Jurkat, Clone E6-1 (cell line): ENCODE results near the gene DNAJC12.
"Not testable (repeated sequence)": the region's sequence is repeated elsewhere in the genome, so short reads cannot be mapped to it uniquely, and the experiment has no call there.

Source experiments
- DNase-seq: peaks from one replicate; pipeline ENCODE4 v3.0.0-alpha.2; 2011; ENCODE audit warnings: low read depth, low spot score
- H3K4me3 ChIP-seq: 2 replicates; pipeline ENCODE4 v1.5.1; 2011; ENCODE audit warnings: mild to moderate bottlenecking, low read length, control low read depth, moderate library complexity

DNAJC12 gene

DNA sequence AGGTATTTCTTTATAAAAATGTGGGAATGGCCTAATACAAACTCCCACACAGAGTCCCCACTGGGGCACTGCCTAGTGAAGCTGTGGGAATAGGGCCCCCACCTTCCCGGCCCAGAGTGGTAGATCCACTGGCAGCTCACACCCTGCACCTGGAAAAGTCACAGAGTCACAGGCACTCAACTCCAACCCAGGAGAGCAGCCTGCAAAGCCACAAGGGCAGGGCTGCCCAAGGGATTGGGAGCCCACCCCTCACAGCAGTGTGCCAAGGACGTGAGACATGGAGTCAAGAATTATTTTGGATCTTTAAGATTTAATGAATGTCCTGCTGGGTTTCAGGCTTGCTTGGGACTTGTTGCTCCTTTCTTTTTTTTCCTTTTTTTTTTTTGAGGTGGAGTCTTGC lies 5.3 kb upstream of the DNAJC12 start:
- H3K4me3 ChIP-seq, result no peak overlapping the region
- no peak for DNase-seq

DNA sequence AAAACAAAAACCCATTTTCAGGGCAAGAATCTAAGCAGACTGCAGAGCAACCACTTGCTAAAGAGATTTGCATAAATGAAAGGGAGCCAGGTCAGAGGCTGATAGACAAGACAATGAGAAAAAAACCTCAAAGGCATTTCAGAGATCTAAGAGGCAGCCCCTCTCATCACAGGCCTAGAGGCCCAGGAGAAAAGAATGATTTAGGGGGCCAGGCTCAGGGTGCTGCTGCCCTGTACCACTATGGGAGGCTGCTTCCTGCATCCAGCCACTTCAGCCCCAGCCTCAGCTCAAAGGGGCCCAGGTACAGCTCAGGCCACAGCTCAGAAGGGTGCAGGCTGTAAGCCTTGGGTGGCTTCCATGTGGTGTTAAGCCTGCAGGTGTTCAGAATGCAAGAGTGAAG lies 3.7 kb upstream of the DNAJC12 start:
- no peak overlapping the region for H3K4me3 ChIP-seq
- no peak for DNase-seq

DNA sequence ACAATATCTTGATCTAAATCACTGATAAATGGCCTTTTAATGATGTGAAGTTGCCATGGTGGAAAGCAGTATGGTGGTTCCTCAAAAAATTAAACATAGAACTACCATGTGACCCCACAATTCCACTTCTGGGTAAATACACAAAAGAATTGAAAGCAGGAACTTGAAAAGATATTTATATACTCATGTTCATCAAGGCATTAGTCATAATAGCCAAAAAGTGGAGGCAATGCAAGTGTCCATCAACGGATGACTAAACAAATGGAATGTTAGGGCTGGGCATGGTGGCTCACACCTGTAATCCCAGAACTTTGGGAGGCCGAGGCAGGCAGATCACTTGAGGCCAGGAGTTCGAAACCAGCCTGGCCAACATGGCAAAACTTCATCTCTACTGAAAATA lies 2.0 kb upstream of the DNAJC12 start:
- DNase-seq, result no peak
- no peak overlapping the region for H3K4me3 ChIP-seq

DNA sequence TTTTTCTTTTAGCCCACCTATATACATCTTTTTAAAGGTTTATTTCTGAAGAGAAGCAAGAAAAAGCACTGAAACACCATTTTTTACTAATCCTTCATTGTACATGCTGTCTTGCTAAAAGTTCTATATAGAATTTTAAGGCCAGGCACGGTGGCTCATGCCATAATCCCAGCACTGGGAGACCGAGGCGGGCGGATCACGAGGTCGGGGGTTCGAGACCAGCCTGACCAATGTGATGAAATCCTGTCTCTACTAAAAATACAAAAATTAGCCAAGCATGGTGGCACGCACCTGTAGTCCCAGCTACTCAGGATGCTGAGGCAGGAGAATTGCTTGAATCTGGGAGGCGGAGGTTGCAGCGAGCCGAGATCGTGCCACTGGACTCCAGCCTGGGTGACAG lies 1.5 kb upstream of the DNAJC12 start:
- DNase-seq, H3K4me3 ChIP-seq: not testable (repeated sequence)

DNA sequence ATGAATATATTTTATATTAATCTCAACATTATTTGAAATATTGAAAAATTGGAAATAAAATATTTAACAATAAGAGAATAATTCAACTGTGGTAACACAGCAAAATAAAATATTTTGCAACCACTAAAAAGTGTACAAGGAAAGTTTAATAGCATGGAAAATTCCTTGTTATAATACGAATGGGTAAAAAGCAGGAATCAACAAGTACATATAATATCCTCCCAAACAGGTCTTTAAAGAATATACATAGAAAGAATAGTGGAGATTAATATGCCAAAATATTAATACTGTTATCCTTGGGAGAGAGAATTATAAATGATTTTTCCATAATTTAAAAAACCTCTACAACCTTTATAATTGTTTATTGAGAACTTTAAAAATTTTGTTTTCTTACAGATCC lies 1.0 kb downstream of the DNAJC12 start:
- H3K4me3 ChIP-seq, result no peak overlapping the region
- no peak for DNase-seq

DNA sequence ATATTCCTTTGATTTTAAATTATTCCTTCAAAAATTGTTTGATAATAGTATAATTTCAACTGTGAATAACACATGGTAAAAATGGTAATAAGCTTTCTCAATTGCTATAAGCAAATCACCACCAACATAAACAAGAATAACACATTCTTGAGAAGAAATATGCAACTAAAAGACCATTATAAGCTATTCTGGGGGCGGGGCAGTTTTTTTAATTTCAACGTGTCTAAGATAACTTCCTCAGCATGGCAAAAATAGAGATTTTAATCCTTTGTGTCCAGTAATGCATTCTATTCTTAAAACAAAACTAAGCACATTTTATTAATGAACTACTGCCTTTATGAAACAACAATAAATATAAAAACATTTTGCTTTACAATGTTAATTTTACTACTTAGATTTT lies 1.5 kb downstream of the DNAJC12 start:
- DNase-seq, result no peak
- H3K4me3 ChIP-seq, result no peak overlapping the region

DNA sequence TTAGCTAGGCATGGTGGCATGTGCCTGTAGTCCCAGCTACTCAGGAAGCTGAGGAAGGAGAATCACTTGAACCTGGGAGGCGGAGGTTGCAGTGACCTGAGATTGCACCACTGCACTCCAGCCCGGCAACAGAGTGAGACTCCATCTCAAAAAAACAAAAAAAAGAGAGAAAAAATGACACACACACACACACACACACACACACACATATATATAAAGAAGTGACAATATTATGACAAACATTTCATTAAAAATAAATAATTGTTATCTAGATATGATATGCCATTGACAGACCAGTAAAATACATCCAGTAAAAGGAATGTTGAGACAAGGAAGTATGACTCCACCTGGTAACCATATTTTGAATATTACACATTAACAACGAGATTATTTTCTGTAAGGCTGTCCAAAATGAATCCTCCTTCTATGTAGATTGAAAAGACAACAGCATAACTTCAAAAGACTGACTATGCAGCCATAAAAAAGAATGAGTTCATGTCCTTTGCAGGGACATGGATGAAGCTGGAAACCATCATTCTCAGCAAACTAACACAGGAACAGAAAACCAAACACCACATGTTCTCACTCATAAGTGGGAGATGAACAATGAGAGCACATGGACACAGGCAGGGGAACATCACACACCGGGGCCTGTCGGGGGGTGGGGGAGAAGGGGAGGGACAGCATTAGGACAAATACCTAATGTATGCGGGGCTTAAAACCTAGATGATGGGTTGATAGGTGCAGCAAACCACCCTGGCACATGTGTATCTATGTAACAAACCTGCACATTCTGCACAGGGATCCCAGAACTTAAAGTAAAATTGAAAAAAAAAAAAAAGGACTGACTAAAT lies 2.2 kb downstream of the DNAJC12 start:
- not testable (repeated sequence) for DNase-seq, H3K4me3 ChIP-seq

DNA sequence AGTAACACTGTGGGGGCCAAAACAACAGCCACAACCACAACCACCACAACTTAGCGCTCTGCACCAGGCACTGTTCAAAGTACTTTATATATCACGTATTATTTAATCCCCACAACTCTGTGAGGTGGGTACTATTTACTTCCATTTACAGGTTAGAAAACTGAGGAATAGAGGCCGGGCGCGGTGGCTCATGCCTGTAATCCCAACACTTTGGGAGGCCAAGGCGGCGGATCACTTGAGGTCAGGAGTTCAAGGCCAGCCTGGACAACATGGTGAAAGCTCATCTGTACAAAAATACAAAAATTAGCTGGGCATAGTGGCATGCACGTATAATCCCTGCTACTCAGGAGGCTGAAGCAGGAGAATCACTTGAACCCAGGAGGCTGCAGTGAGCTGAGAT lies 3.6 kb downstream of the DNAJC12 start:
- no peak for DNase-seq

DNA sequence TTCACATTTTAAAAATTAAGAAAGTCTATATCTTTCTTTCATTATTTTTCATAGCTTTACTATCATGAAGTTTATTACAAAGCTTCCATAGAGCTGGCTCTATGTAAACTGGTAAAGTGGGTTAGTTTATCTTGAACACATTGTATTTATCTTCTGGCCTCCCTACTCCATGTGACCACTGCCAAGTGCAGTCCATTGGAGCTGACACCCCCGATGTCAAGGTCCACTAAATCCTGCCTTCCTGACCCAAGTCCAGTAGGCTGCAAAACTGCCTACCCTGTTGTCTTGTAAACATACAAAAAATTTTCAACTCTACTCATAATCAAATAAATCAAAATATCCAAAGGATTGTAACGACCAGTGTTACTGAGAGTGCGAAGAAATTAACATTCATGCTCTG lies 10.2 kb downstream of the DNAJC12 start:
- no peak for DNase-seq
- no peak overlapping the region for H3K4me3 ChIP-seq

More for the DNA sequence above, 3.6 kb downstream of the DNAJC12 start:
- no peak overlapping the region for H3K4me3 ChIP-seq

DNA sequence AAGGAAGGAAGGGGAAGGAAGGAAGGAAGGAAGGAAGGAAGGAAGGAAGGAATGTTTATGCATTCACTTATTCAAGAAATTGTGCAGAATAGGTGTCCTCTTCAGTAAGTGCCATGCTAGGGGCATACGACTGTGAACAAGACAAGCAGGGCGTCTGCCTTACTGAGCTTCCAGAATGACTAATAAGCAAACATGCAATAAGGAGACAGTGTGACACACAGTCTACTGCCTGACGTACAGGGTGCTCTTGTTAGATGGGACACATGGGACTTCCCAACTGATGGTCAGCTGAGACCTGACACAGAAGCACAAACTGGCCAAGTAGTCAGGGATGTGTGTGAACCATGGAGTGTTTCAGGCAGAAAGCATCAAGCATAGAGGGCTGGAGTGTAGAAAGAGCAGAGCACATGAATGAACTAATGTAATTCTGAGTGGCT lies 18.2 kb downstream of the DNAJC12 start:
- H3K4me3 ChIP-seq, result no peak overlapping the region
- DNase-seq, result no peak

DNA sequence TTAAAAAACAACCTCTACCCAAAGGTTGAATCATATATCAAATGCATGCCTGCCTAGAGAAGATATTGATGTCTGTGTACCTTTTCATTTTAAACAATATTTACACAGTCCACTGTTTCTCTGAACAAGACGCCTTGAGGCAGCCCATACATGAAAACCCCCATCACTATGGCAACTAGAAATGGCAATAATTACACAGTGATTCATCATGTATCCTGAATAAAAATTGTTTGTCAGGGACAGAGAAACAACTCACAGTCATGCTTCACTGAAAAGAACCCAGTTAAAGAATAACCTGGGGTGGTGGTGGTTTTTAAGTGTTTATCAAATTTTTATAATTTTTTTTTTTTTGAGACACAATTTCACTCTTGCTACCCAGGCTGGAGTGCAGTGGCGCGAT lies 19.7 kb downstream of the DNAJC12 start:
- no peak overlapping the region for H3K4me3 ChIP-seq
- no peak for DNase-seq

DNA sequence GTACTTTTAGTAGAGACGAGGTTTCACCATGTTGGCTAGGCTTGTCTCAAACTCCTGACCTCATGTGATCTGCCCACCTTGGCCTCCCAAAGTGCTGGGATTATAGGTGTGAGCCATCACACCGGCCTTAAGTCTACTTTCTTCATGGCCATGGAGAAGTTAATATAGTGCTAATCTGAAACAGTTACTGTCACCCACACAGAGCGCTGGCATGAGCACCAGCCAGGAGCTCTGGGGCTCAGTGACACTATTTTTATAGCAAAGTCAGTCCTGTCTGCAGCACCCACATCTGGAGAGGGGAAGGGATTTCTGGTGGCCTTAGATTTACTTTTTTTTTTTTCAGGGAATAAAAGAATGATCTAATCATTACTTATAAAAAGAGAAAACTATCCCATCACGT lies 21.3 kb downstream of the DNAJC12 start:
- no peak for DNase-seq
- no peak overlapping the region for H3K4me3 ChIP-seq

DNA sequence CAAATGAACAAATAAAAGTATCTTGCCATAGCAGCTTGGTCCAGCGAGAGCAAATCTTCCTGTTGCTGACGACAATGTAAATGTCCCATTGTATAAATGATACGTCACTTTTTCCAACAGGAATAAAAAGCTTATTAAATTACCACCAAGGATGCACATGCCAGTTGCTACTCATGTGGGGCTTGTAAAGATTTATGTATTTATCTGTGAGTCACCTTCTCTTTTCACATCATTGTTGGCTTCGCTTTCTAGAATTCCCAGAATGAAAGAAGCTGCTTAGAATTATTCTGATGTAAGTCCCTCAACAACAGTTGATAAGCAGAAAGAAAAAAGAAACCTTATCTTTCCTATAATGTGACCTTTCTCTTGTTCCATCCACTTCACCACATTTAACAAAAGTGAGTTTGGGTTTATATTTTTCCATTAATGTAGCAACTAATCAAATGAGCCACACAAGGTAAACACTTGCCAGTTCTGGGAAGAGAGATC lies 22.4 kb downstream of the DNAJC12 start:
- no peak overlapping the region for H3K4me3 ChIP-seq
- no peak for DNase-seq

DNA sequence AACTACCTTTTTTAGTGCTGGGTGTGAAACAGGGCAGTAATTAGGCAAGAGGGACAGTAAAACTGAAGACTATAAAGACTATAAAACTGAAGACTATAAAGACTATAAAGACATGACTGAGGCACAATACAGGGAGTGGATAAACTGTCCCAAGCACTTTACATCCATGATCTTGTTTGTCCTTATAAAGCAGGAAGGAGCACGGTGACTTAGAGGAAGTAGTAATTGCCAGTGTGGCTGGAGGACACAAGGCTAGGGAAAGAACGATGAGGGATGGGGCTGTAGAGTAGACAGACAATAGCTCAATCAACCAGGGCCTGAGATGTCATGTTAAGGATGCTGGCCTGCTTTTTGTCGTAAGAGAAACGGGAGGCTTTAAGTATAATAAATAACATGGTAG lies 26.0 kb downstream of the DNAJC12 start:
- no peak overlapping the region for H3K4me3 ChIP-seq
- DNase-seq, result no peak

DNA sequence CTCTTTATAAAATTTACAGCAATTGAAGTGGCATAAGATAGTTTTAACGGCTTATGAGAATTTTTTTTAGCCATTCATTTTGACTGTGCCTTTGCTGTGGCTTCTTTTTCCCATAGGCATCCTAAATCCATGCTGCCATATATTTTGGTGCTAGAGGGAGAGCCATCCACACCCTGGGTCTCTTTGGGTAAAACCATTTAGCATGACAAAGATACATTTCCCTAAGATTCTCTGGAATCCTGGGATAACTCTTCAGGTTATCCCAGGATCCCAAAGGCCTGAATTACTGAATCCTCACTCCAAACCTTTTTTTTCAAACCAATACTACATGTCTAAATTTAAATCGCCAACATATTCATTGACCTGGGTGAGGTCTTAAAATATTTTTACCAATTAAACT lies 28.9 kb downstream of the DNAJC12 start:
- no peak overlapping the region for H3K4me3 ChIP-seq
- DNase-seq, result no peak

DNA sequence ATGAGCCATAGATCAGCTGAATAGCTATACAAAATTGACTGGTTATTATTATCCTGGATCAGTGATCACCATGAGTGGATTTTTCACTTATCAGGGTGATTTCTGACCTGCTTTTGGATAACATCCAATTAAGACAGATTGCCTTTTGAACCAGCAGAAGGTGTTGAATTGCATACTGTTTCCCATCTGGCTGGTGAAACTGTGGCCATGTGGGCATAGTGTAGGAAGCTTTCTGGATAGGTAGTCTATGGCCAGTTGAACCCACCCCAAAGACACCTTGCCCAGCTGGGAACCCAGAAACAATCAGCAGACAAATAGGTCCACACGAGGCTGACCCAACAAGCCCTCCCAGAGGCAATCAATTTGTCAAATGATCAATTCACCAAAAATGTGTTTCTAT lies 29.3 kb downstream of the DNAJC12 start:
- H3K4me3 ChIP-seq, result no peak overlapping the region
- DNase-seq, result no peak

DNA sequence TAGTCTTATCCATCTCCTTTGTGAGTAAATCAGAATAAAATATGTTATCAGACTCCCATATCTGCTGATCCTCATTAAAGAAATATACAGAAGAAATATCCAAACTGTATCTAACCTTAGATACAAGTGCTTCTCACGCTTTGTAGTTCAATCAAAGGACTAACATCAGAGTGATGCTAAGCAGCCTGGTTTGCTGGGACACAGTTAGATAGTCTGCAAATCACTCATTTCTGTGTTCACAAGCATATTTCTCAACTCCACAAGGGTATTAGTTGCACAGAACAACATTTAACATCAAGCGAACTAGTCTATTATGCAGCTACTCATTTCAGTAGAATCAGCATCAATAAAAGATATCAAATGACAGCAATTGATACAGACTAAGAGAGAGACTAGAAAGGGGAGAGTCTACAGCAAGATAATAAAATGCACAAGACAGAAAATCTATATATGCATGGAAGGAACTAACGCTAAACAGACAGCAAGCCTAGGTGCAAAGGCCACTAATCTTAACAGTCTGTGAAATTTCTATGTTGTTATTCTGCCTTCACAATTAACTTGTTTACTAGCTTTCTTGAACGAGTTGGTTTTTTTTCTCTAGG lies 30.0 kb downstream of the DNAJC12 start:
- no peak for DNase-seq
- no peak overlapping the region for H3K4me3 ChIP-seq

DNA sequence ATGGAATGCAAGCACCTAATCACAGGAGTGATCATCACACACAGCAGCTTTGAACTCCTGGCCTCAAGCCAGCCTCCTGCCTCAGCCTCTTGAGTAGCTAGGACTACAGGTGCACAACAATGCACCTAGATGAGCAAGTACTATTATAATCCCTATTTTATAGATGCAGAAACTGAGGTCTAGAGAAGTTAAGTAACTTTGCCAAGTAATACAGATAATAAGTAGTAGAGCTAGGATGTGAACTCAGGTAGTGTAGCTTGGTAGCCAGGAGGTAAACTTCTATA lies 33.7 kb downstream of the DNAJC12 start:
- no peak overlapping the region for H3K4me3 ChIP-seq
- DNase-seq, result no peak

DNA sequence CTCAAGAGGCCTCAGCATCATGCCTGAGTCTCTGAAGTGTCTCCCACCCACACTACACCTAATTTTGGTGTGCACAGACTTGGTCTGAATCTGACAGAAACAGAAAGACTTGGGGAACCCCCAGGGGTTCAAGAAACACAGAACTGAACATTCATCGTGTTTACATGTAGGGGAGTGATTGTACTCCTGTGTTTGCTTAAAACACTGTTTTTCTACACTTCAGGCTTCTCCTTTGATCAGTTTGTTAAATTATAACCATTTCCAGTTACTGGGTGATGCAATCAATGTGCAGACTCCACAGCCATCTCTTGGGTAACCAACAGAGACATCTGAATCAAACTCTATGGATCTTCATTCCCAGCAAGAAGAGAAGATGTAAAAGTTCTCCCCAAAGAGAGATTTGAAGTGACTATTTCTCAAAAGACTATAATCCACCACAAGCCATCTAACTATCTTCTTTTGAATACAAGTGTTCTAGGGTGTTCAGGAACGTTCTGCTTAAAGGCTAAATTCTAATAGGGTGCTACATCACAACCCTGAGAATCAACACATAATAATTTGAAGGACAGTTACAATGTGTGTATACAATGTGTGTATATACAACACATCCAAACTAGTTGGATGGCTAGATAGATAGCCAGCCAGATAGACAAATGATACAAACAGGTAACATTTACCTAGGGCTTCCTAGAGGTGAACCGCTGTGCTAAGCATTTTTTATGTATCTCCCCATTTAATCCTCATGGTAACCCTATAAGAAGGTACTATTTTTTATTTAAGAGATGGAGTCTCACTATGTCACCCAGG lies 34.2 kb downstream of the DNAJC12 start:
- H3K4me3 ChIP-seq, result no peak overlapping the region
- no peak for DNase-seq
